ENCODE measurements around the gene UBE2M. TPM values are rescaled to one million over a fixed set of nuclear protein-coding genes. Genes with fewer than 3 reads are reported as not detected.

Gene UBE2M
- 87.9 and 92.6 TPM in 2 replicates for total RNA-seq

DNA sequence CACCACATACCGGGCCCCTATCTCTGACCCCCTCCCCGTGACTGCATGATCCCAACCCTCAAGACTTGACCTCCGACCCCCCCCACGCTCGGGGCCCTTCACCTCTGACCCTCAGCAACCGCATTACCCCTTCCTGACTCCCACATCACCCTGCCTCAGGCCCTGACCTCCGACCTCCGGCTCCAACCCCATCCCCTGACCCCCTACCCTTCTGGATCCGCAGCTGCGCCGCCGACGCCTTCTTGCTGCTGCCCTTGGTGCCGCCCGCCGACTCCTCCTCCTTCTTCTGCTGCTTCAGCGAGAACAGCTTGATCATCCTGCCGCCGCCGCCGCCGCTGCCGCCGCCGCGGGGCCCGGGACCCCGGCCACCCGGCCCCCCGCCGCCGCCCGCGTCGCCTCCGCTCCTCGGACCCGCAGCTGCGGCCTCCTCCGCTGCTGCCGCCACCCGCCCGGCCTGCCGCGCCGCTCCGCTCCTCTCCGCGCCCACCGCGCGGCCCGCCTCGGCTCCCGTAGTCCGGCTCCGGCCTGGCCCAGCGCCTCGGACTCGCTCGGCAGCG lies at the start of gene UBE2M:
Gene UBE2M, minus strand, starts transcription at position 546 of the 557 bp plus-strand sequence. Its CDS starts 230 bp downstream, at position 316.

DNA sequence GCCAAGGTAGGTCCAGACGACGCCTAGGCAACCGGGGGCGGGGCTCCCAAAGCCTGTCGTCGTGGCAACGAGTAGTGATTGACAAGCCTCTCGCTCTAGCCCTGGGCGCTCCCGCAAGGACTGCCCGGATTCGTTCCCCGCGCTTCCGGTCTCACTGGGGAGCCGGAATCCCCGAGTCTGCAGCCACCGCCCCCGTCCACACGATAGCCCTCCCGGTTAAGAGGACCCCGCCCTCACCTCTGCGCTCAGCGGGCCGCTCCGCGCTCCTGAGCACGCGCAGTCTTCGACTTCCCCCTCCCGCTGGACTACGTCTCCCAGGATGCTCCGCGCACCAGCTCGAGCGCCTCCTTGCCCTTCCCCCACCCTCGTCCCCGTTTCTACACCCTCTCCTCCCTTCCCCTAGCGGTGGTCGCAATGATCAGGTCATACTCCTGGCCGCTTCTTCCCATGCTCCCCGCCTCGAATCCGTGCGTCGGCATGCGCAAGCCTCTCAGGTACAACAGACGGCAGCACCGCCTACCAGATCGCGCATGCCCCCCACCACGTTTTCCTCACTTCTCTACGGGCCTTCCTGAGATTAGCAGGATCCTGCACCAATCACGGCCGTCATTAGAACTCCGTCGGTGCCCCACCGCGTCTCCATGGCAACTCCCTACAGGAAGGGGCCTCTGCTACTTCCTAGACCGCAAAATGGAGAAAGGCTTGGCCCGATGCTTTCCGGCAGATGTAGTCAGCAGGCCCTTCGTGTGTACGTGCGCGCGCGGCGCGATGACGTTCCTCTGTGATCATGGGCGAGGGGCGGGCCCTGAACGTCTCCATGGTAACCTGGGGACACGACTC lies 14.6 kb upstream of the UBE2M start, which contains the start of gene MZF1:
Gene MZF1, minus strand, starts transcription at position 518 of the 840 bp plus-strand sequence. CDS start 1,946 bp downstream, outside the sequence.

GRCh38 chr19:58554494-58555368 lies 3.7 kb downstream of the UBE2M start, which contains the start of gene CHMP2A:
TSS of gene CHMP2A (minus strand) at chr19:58555105. CDS start at chr19:58554212, 893 bp downstream.

DNA sequence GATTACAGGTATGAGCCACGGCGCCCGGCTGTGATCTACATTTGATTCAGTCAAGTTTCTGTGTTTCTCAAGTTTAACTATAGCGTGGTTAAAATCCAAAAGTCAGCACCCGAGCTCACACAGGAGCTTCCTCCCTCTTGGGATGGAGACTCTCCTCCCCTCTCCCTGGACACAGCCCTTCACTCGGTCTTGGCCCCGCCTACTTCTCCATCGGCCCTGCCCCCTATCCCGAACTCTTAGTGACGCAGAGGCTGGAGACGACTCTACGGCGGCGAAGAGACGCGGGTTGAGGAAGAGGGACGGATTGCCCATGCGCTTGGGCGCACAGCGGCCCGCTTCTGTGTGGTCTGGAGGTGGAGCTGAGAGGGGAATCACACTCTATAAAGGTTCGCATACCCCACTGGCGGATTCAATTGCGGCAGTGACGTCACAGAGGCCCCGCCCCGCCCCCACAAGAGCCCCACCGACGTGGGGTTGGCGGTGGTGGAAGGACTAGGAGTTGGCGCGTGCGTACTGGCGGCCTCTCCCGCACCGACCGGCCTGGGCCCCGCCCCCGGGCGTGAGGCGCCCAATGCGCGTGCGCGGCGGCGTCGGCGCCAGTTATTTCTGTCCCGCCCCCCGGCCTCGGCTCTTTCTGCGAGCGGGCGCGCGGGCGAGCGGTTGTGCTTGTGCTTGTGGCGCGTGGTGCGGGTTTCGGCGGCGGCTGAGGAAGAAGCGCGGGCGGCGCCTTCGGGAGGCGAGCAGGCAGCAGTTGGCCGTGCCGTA lies 14.4 kb downstream of the UBE2M start, which contains the start of gene TRIM28:
Gene TRIM28, plus strand, starts transcription at position 239 of the 765 bp plus-strand sequence. CDS start 694 bp downstream, outside the sequence.

DNA sequence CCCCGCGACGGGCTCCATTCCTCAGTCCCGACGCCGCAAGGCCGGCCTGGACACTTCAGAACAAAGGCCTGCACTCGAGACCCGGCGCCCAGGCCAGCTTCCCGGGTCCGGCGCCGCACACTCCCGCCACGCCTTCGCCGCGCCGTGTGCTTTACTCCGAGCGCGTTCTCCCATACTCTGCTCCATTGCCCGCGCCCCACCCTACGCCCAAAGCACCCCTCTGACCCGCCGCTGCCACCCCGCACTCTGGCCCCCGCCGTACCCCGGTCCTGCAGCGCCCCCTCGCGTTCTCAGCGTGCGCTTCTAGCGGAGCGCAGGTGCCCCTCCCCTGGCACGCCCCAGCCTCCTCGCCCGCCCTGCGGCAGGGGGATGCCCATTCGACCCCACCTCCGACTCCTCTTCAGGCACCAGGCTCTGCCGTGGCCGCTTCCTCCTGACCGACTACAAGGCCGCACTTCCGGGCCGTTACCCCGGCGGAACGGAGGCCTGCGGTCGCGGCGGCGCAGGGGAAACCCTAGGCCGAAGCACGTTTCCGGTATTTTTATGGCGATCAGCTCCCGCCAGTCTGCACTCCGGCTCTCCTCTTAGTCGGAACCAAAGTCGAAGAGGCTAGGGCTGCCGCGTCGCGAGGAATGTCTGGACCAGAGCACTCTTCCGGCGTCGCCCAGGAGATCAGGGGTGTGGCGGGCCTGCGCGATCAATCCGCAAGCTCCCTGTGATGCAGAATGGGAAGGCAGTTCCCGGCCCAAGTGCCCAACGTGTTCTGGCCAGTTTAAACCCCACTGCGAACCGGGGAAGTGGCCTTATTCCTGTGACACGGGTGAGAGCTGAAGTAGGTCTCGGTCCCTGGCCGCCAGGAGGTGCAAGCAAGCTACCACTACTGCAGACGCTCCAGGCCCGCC lies 38.8 kb downstream of the UBE2M start, which contains the start of gene ZBTB45:
Gene ZBTB45, minus strand, starts transcription at position 456 of the 902 bp plus-strand sequence. CDS start 2,137 bp downstream, outside the sequence.

GRCh38 chr19:58511353-58512208 lies 46.8 kb downstream of the UBE2M start, which contains the start of gene SLC27A5:
TSS of gene SLC27A5 (minus strand) at chr19:58511992. CDS start at chr19:58511955, 37 bp downstream.

Other genes starting within 250 kb of the UBE2M start
- 1.4 and 2.1 TPM in 2 replicates for gene ZSCAN22, start 231.6 kb downstream of the UBE2M start, total RNA-seq
- gene A1BG, start 205.1 kb downstream of the UBE2M start, total RNA-seq = 8.7 and 12.5 TPM in 2 replicates
- 0.57 and 0.83 TPM in 2 replicates for gene ZNF497, start 195.9 kb downstream of the UBE2M start, total RNA-seq
- gene ZNF837, start 177.6 kb downstream of the UBE2M start, total RNA-seq = 1.4 and 1.5 TPM in 2 replicates
- 3,351 and 3,927 TPM in 2 replicates for gene RPS5, start 171.3 kb downstream of the UBE2M start, total RNA-seq
- not detected in 2 replicates for gene RNF225, start 163.0 kb downstream of the UBE2M start, total RNA-seq
- gene ZNF584, start 150.0 kb downstream of the UBE2M start, total RNA-seq = 12.7 and 17.3 TPM in 2 replicates
- gene ZNF132, start 118.5 kb downstream of the UBE2M start, total RNA-seq = 7.4 and 9.7 TPM in 2 replicates
- 8.0 and 9.2 TPM in 2 replicates for gene ZNF324B, start 107.0 kb downstream of the UBE2M start, total RNA-seq
- gene ZNF324, start 91.5 kb downstream of the UBE2M start, total RNA-seq = 8.2 and 10.4 TPM in 2 replicates
- 6.9 and 8.1 TPM in 2 replicates for gene ZNF446, start 82.3 kb downstream of the UBE2M start, total RNA-seq
- gene SLC27A5, start 46.6 kb downstream of the UBE2M start, total RNA-seq = 8.3 and 12.4 TPM in 2 replicates
- gene ZBTB45, start 38.8 kb downstream of the UBE2M start, total RNA-seq = 4.1 and 6.2 TPM in 2 replicates
- gene TRIM28, start 14.5 kb downstream of the UBE2M start, total RNA-seq = 313 and 363 TPM in 2 replicates
- gene CHMP2A, start 3.5 kb downstream of the UBE2M start, total RNA-seq = 179 and 219 TPM in 2 replicates
- gene MZF1, start 14.7 kb upstream of the UBE2M start, total RNA-seq = 10.7 and 14.2 TPM in 2 replicates

All from smooth muscle cell of bladder (primary cell).